ENCODE measurements around the gene ANHX.

The ANHX gene

GRCh38 chr12:133227281-133227852, 8.3 kb downstream of the ANHX start:
- H3K4me1 ChIP-seq (ENCODE audit: insufficient read depth, low read length): no peaks in the 10 kb centered on the region
- H3K27ac ChIP-seq (ENCODE audit: low read length): no peak overlapping the region
- no peak overlapping the region for H3K9ac ChIP-seq (ENCODE audit: low read depth, low read length)
- no peaks in the 10 kb centered on the region for H3K27me3 ChIP-seq (ENCODE audit: insufficient read depth, low read length)
- H3K4me3 ChIP-seq (ENCODE audit: low read length): no peak overlapping the region
- no peaks in the 10 kb centered on the region for H3K36me3 ChIP-seq (ENCODE audit: insufficient read depth, low read depth, low read length)
- peaks cover 89% of the 10 kb centered on the region for H3K9me3 ChIP-seq (ENCODE audit: insufficient read depth, low read depth, low read length)

- Histone ChIP-seq H3K36me3 (ENCODE audit: insufficient read depth, low read depth, low read length) (no peaks in the 10 kb centered on the region), H3K9me3 (ENCODE audit: insufficient read depth, low read depth, low read length) (peaks cover 89% of the 10 kb centered on the region), H3K27ac (ENCODE audit: low read length) (no peak overlapping the region), H3K4me1 (ENCODE audit: insufficient read depth, low read length) (no peaks in the 10 kb centered on the region), H3K4me3 (ENCODE audit: low read length) (no peak overlapping the region), H3K9ac (ENCODE audit: low read depth, low read length) (no peak overlapping the region), H3K27me3 (ENCODE audit: insufficient read depth, low read length) (no peaks in the 10 kb centered on the region)
Measured at GRCh38 chr12:133226690-133227089, 9.0 kb downstream of the ANHX start.

GRCh38 chr12:133225527-133225926, 10.2 kb downstream of the ANHX start:
- H3K9me3 ChIP-seq (ENCODE audit: insufficient read depth, low read depth, low read length): peaks cover 89% of the 10 kb centered on the region
- no peak overlapping the region for H3K27ac ChIP-seq (ENCODE audit: low read length)
- H3K27me3 ChIP-seq (ENCODE audit: insufficient read depth, low read length): no peaks in the 10 kb centered on the region
- no peaks in the 10 kb centered on the region for H3K36me3 ChIP-seq (ENCODE audit: insufficient read depth, low read depth, low read length)
- H3K9ac ChIP-seq (ENCODE audit: low read depth, low read length): no peak overlapping the region
- no peak overlapping the region for H3K4me3 ChIP-seq (ENCODE audit: low read length)
- no peaks in the 10 kb centered on the region for H3K4me1 ChIP-seq (ENCODE audit: insufficient read depth, low read length)

- no peak overlapping the region for H3K9ac ChIP-seq (ENCODE audit: low read depth, low read length)
- no peaks in the 10 kb centered on the region for H3K36me3 ChIP-seq (ENCODE audit: insufficient read depth, low read depth, low read length)
- peaks cover 90% of the 10 kb centered on the region for H3K9me3 ChIP-seq (ENCODE audit: insufficient read depth, low read depth, low read length)
- H3K27me3 ChIP-seq (ENCODE audit: insufficient read depth, low read length): no peaks in the 10 kb centered on the region
- no peaks in the 10 kb centered on the region for H3K4me1 ChIP-seq (ENCODE audit: insufficient read depth, low read length)
- no peak overlapping the region for H3K4me3 ChIP-seq (ENCODE audit: low read length)
- H3K27ac ChIP-seq (ENCODE audit: low read length): no peak overlapping the region
Measured at GRCh38 chr12:133222211-133222610, 13.5 kb downstream of the ANHX start.

GRCh38 chr12:133221241-133221640, 14.4 kb downstream of the ANHX start:
- H3K27ac ChIP-seq (ENCODE audit: low read length): no peak overlapping the region
- no peaks in the 10 kb centered on the region for H3K36me3 ChIP-seq (ENCODE audit: insufficient read depth, low read depth, low read length)
- no peak overlapping the region for H3K9ac ChIP-seq (ENCODE audit: low read depth, low read length)
- H3K4me3 ChIP-seq (ENCODE audit: low read length): no peak overlapping the region
- H3K27me3 ChIP-seq (ENCODE audit: insufficient read depth, low read length): no peaks in the 10 kb centered on the region
- H3K4me1 ChIP-seq (ENCODE audit: insufficient read depth, low read length): no peaks in the 10 kb centered on the region
- H3K9me3 ChIP-seq (ENCODE audit: insufficient read depth, low read depth, low read length): peaks cover 90% of the 10 kb centered on the region

GRCh38 chr12:133220521-133220920, 15.2 kb downstream of the ANHX start:
- H3K4me3 ChIP-seq (ENCODE audit: low read length): no peak overlapping the region
- H3K9ac ChIP-seq (ENCODE audit: low read depth, low read length): no peak overlapping the region
- H3K27ac ChIP-seq (ENCODE audit: low read length): no peak overlapping the region
- no peaks in the 10 kb centered on the region for H3K27me3 ChIP-seq (ENCODE audit: insufficient read depth, low read length)
- H3K4me1 ChIP-seq (ENCODE audit: insufficient read depth, low read length): no peaks in the 10 kb centered on the region
- H3K36me3 ChIP-seq (ENCODE audit: insufficient read depth, low read depth, low read length): no peaks in the 10 kb centered on the region
- peaks cover 90% of the 10 kb centered on the region for H3K9me3 ChIP-seq (ENCODE audit: insufficient read depth, low read depth, low read length)

- no peaks in the 10 kb centered on the region for H3K4me1 ChIP-seq (ENCODE audit: insufficient read depth, low read length)
- peaks cover 91% of the 10 kb centered on the region for H3K9me3 ChIP-seq (ENCODE audit: insufficient read depth, low read depth, low read length)
- no peaks in the 10 kb centered on the region for H3K27me3 ChIP-seq (ENCODE audit: insufficient read depth, low read length)
- H3K36me3 ChIP-seq (ENCODE audit: insufficient read depth, low read depth, low read length): no peaks in the 10 kb centered on the region
- no peak overlapping the region for H3K27ac ChIP-seq (ENCODE audit: low read length)
- H3K9ac ChIP-seq (ENCODE audit: low read depth, low read length): no peak overlapping the region
- no peak overlapping the region for H3K4me3 ChIP-seq (ENCODE audit: low read length)
Measured at GRCh38 chr12:133217219-133217618, 18.5 kb downstream of the ANHX start.

- no peaks in the 10 kb centered on the region for H3K36me3 ChIP-seq (ENCODE audit: insufficient read depth, low read depth, low read length)
- no peak overlapping the region for H3K4me3 ChIP-seq (ENCODE audit: low read length)
- H3K4me1 ChIP-seq (ENCODE audit: insufficient read depth, low read length): no peaks in the 10 kb centered on the region
- H3K9me3 ChIP-seq (ENCODE audit: insufficient read depth, low read depth, low read length): peaks cover 91% of the 10 kb centered on the region
- no peak overlapping the region for H3K27ac ChIP-seq (ENCODE audit: low read length)
- H3K27me3 ChIP-seq (ENCODE audit: insufficient read depth, low read length): no peaks in the 10 kb centered on the region
- H3K9ac ChIP-seq (ENCODE audit: low read depth, low read length): no peak overlapping the region
Measured at GRCh38 chr12:133215724-133216123, 20.0 kb downstream of the ANHX start.

- H3K4me1 ChIP-seq (ENCODE audit: insufficient read depth, low read length): no peaks in the 10 kb centered on the region
- peak overlapping the region; percentile 37; the same call in 1 of the 2 replicates for H3K4me3 ChIP-seq (ENCODE audit: low read length)
- H3K9me3 ChIP-seq (ENCODE audit: insufficient read depth, low read depth, low read length): peaks cover 97% of the 10 kb centered on the region
- no peaks in the 10 kb centered on the region for H3K27me3 ChIP-seq (ENCODE audit: insufficient read depth, low read length)
- H3K36me3 ChIP-seq (ENCODE audit: insufficient read depth, low read depth, low read length): peaks cover 50% of the 10 kb centered on the region
- H3K27ac ChIP-seq (ENCODE audit: low read length): no peak overlapping the region
- H3K9ac ChIP-seq (ENCODE audit: low read depth, low read length): no peak overlapping the region
Measured at GRCh38 chr12:133206390-133206789, 29.3 kb downstream of the ANHX start.

- H3K9me3 ChIP-seq (ENCODE audit: insufficient read depth, low read depth, low read length): peaks cover 88% of the 10 kb centered on the region
- no peaks in the 10 kb centered on the region for H3K4me1 ChIP-seq (ENCODE audit: insufficient read depth, low read length)
- no peak overlapping the region for H3K9ac ChIP-seq (ENCODE audit: low read depth, low read length)
- H3K4me3 ChIP-seq (ENCODE audit: low read length): peak overlapping the region; percentile 37
- H3K36me3 ChIP-seq (ENCODE audit: insufficient read depth, low read depth, low read length): peaks cover 60% of the 10 kb centered on the region
- no peak overlapping the region for H3K27ac ChIP-seq (ENCODE audit: low read length)
- H3K27me3 ChIP-seq (ENCODE audit: insufficient read depth, low read length): no peaks in the 10 kb centered on the region
Measured at GRCh38 chr12:133204264-133204603, 31.4 kb downstream of the ANHX start.

GRCh38 chr12:133203344-133204263, 32.1 kb downstream of the ANHX start:
- peaks cover 60% of the 10 kb centered on the region for H3K36me3 ChIP-seq (ENCODE audit: insufficient read depth, low read depth, low read length)
- H3K27ac ChIP-seq (ENCODE audit: low read length): no peak overlapping the region
- H3K4me3 ChIP-seq (ENCODE audit: low read length): peak overlapping the region; percentile 37
- no peaks in the 10 kb centered on the region for H3K4me1 ChIP-seq (ENCODE audit: insufficient read depth, low read length)
- no peaks in the 10 kb centered on the region for H3K27me3 ChIP-seq (ENCODE audit: insufficient read depth, low read length)
- peaks cover 84% of the 10 kb centered on the region for H3K9me3 ChIP-seq (ENCODE audit: insufficient read depth, low read depth, low read length)
- H3K9ac ChIP-seq (ENCODE audit: low read depth, low read length): no peak overlapping the region

All from iPS-20b (cell line).